GM21723 (cell line): Measurements from ENCODE around the gene FARS2.

ENCODE experiments used
- ATAC-seq: cut with Tn5 transposase; IDR thresholded peaks from one replicate; pipeline ENCODE4 v1.9.1; 2021; ENCODE audit warnings: mild to moderate bottlenecking, moderate library complexity; ENCODE audit not compliant: unreplicated experiment

Gene FARS2

DNA sequence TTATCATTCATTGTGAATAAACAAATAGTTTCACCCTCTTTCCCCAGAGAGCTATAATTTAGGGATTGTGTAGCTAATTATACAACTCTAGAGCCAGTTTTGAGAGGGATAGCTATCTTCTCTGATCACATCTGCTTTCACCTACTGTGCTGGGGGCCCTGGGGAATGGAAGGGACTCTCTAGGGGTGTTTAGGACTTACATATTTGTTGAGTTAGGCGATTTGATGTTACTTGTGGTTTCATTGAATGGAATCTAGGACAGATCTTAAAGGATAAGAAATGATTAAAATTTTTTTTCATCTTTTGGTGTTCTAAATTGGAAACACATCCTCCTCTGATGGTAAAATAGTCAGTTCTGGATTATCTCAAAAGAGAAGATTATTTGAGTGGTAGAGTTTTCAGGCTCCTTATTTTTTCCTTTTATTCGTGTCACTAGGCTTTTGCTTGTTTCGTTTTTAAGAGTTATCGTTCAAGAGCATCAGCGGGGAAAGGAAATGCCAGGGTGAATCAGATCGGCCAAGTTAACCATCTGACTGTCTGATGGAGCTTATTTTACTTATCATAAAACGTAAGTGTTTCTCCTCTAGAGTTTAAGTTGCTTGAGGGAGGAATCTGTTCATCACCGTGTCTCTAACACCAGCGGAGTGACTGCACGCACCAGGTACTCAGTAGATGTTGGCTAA lies 236.7 kb downstream of the FARS2 start:
- ATAC-seq, result no peak

GRCh38 chr6:5498579-5498899 lies 237.2 kb downstream of the FARS2 start:
- no peak for ATAC-seq

- no peak for ATAC-seq
Measured at GRCh38 chr6:5499644-5500306, 238.5 kb downstream of the FARS2 start.

- ATAC-seq, result no peak
Measured at GRCh38 chr6:5501837-5502236, 240.5 kb downstream of the FARS2 start.

DNA sequence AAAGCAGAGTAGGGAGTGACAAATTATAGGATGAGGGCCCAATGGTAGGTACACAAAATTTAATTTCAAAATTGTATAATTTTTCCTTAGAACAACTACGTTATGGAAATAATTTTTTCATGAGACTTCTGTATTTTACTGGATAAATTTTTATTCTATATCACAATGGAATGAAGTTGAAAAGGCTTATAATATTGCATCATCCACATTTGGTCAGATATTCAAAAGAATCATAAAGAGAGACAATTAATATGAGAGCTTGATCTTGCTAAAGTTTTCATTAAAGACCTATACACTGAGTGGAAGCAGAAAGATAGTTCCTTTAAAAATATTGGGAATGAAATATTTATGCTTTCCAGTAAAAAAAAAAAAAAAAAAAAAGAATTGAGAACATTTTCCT lies 242.8 kb downstream of the FARS2 start:
- ATAC-seq, result no peak

GRCh38 chr6:5506149-5506548 lies 244.8 kb downstream of the FARS2 start:
- peak; percentile 56 for ATAC-seq

DNA sequence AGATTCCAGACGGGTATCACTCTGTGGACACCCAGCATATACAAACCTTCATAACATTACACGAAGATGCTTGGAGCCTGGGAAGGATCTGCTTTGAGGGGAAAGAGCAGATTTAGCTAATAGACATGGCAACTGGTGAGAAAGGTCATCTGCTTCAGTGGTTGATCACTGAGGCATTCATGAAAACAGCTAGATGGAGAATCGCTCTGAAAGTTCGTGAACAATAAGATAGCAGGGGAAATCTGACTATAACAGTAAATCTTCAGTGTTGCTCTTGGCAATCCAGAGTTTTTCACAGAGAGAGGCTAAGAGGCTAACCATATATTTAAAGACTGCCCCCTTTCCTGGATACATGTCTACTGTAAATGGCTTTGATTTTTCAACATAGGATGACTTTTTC lies 245.3 kb downstream of the FARS2 start:
- ATAC-seq, result peak; percentile 46

DNA sequence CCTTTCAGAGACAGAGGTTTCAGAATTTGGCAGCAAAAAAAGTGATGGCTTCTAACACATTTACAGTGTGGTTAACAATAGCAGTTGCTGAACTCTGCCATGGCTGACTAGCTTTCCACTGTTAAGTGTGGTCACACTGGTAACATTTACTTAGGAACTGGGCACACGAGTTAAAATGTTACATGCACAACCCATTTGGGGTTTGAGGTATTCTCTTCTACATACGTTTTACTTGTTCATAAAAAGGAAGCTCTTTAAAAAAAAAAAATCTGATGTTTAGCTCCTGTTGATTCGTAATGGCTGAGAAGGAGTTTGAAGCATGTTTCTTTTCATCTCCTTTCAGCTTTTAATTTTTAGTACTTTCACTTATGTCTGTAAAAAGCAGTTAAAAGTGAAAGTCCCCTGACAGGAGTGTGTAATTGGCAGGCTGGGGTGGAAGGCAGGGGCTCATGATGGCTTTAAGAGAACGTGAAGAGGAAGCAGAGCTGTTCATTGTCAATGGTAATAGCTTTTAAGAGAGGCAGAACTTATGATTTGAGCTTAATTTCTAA lies 245.9 kb downstream of the FARS2 start:
- peak; percentile 74 for ATAC-seq

- no peak for ATAC-seq
Measured at GRCh38 chr6:5509106-5509505, 247.8 kb downstream of the FARS2 start.

- no peak for ATAC-seq
Measured at GRCh38 chr6:5510331-5511133, 249.2 kb downstream of the FARS2 start.

- ATAC-seq, result no peak
Measured at GRCh38 chr6:5511954-5512353, 250.6 kb downstream of the FARS2 start.

GRCh38 chr6:5512422-5512821 lies 251.1 kb downstream of the FARS2 start:
- ATAC-seq, result no peak

- ATAC-seq, result no peak
Measured at GRCh38 chr6:5513408-5513807, 252.1 kb downstream of the FARS2 start.

- peak; percentile 63 for ATAC-seq
Measured at GRCh38 chr6:5514353-5514752, 253.0 kb downstream of the FARS2 start.

- no peak for ATAC-seq
Measured at GRCh38 chr6:5515200-5515599, 253.9 kb downstream of the FARS2 start.

DNA sequence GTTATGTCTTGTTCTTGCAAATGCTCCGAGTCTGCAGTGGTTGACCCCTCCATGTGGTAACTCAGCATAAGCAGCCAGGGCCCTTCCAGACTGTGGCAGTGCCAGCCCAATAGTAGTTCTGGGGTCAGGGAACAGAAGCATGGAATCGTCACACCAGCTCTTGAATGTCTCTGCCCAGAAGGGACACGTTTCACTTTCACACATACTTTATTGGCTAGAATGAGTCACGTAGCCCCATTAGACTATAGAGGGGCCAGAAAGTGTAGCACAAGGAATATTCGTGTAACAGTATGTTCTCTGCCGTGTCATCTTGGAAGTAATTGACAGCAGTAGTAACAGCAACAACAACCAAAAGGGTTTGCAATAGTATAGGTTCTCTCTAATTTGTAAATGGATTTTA lies 254.7 kb downstream of the FARS2 start:
- ATAC-seq, result no peak

DNA sequence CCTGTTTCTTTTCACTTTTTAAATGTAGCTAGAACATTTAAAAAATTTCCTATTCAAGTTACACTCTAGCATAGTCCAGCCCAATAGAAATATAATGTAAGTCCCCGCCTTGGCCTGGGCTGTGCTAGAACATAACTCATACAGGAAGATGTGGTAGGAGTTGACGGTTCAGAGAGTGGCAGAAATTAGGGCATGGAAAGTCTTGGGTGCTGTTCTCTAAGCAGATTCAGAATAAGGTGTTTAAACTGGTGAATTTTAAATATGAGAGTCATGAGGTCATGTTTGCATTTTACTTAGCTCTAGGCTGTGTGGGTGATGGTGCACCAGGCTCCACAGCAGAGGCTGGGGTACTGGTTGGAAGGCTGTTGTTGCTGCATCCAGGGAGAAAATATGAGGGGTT lies 256.5 kb downstream of the FARS2 start:
- ATAC-seq, result no peak

- no peak for ATAC-seq
Measured at GRCh38 chr6:5518936-5519491, 257.7 kb downstream of the FARS2 start.

- ATAC-seq, result no peak
Measured at GRCh38 chr6:5520796-5521195, 259.5 kb downstream of the FARS2 start.

DNA sequence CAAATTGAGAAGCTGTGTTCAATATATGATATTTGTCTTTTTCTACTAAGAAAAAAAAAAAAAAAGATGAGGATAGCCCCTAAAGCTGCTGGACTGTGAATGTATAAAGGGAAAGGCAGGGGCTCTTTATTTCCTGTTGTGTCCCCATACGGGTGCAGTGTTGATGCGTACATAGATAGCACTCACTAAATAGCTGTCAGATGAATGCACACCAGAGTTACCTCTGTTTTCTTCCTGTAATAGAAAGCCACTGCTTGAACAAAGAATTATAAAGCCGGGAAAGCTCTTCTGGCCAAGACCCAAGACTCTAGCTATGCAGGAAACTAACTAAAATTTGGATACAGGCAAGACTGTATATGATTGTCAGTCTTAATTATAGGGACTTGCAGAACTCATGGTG lies 260.0 kb downstream of the FARS2 start:
- no peak for ATAC-seq

DNA sequence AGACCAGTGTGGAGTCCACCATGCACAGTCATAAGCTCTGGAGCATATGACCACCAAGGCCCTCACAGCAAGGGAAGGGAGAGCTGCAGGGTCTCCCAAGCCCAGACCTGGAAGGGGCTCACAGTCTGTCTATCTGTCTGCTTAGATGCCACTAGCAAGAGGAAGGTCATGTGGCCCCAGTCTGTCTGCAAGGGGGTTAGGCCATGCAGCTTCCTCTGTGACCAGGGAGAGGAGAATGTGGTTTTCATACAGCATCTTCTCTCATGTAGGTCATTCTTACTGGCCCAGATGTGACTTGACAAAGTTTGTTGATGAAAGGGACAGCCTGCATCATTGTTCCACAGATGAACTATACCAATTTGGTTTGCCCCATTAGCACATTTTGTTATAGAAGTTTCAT lies 260.8 kb downstream of the FARS2 start:
- no peak for ATAC-seq

DNA sequence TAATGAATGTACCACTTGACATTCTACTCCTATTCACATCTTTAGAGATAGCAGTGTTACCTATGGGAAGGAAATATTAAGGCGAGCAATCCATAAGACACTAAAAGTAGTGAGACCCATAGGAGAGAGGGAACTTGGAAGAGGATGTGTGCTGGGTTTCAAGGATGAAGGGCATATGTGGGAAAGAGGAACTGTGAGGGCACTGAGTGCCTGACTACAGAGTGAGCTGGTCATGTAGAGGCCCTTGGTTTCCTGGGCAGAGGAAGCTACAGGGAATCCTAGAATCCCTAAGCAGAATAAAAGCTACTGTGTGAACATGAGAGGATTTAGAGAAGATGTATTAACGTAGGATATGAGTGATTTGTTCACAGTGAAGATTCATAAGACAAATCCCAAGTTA lies 262.8 kb downstream of the FARS2 start:
- no peak for ATAC-seq
